ENCODE data around the gene FUCA1. TPM values are rescaled to one million over a fixed set of nuclear protein-coding genes. Genes with fewer than 3 reads are reported as not detected.

FUCA1 gene
- total RNA-seq, 1 experiment from 2014 or later: 20.7 TPM

GRCh38 chr1:23914921-23915320 lies 46.8 kb upstream of the FUCA1 start:
- CTCF ChIA-PET: interaction anchor here (0.6 to 3.5 kb wide), 3 partner anchors 105 to 192 kb away, joined by 3 to 62 read pairs (median 21); no protein-coding TSS in a partner anchor
- no peaks in the 10 kb centered on the region for H3K9me3 ChIP-seq (ENCODE audit: control insufficient read depth in 1 of 2, insufficient read depth in 1 of 2, low read depth in 1 of 2, low read length in 2 of 2)
- H4K20me1 ChIP-seq (ENCODE audit: insufficient read depth): no peaks in the 10 kb centered on the region
- RAD21 ChIA-PET (ENCODE audit: low non-redundant PET in 1 of 2, low total read pairs in 2 of 2, uncharacterized antibody in 2 of 2, unreplicated experiment in 2 of 2): no interaction called here
- H3K4me1 ChIP-seq (ENCODE audit: control insufficient read depth in 1 of 2, insufficient read depth in 2 of 2, low read length in 2 of 2): peaks cover 8 to 27% of the 10 kb centered on the region in 2 experiments
- intact Hi-C loops (cut with micrococcal nuclease): loop anchor here (5.0 kb wide), 1 partner anchor 118 kb away; no protein-coding TSS in a partner anchor
- no TSS peak for BruUV-seq (replicated peaks)
- H3K9me2 ChIP-seq (ENCODE audit: insufficient read depth): no peaks in the 10 kb centered on the region
- H3K4me2 ChIP-seq (ENCODE audit: low read length): no peak overlapping the region
- DNase-seq (ENCODE audit: low read depth, low spot score) (no peak), ATAC-seq (no peak)
- H3K27me3 ChIP-seq (ENCODE audit: insufficient read depth, low read length): no peaks in the 10 kb centered on the region
- H3K4me3 ChIP-seq (replicated peaks in 1 of 2; ENCODE audit: low read depth in 1 of 2, low read length in 2 of 2): no peak overlapping the region
- H3K27ac ChIP-seq (ENCODE audit: low read depth, low read length): no peak overlapping the region
- POLR2A ChIA-PET: interaction anchor here (0.7 kb wide), 1 partner anchor 257 kb away, joined by 3 read pairs; no protein-coding TSS in a partner anchor
- H3K9ac ChIP-seq (ENCODE audit: low read length): no peak overlapping the region
- no peak overlapping the region for H2AFZ ChIP-seq (ENCODE audit: low read depth, low read length, poor library complexity, severe bottlenecking)
- no peaks in the 10 kb centered on the region for H3K79me2 ChIP-seq (ENCODE audit: insufficient read depth, low read length)
- TF ChIP-seq ATF3 (IDR thresholded peaks at IDR 0.05): no peak
- no peak for TF ChIP-seq POLR2A (IDR thresholded peaks at IDR 0.05; ENCODE audit: borderline replicate concordance, extremely low read depth, insufficient read depth, insufficient read length)
- TF ChIP-seq YY1 (IDR thresholded peaks at IDR 0.05; ENCODE audit: extremely low read depth, insufficient replicate concordance, low read depth, low read length): no peak
- no peak for TF ChIP-seq REST (IDR thresholded peaks at IDR 0.05; ENCODE audit: low read depth)
- TF ChIP-seq CBX3 (IDR thresholded peaks at IDR 0.05; ENCODE audit: low read depth): no peak
- no peak for TF ChIP-seq CEBPB (IDR thresholded peaks at IDR 0.05; ENCODE audit: low read depth)
- TF ChIP-seq ELF1 (IDR thresholded peaks at IDR 0.05; ENCODE audit: borderline replicate concordance, low read depth): no peak
- TF ChIP-seq TCF7L2 (IDR thresholded peaks at IDR 0.05; ENCODE audit: borderline replicate concordance, extremely low read depth, insufficient read depth, insufficient read length): no peak
- TF ChIP-seq MAX (IDR thresholded peaks at IDR 0.05): no peak
- no peak for TF ChIP-seq SRF (IDR thresholded peaks at IDR 0.05; ENCODE audit: low read depth)
- no peak for TF ChIP-seq ZFX (IDR thresholded peaks at IDR 0.05)
- TF ChIP-seq ZBTB33 (IDR thresholded peaks at IDR 0.05; ENCODE audit: extremely low read depth, insufficient replicate concordance, low read length): no peak
- no peak for TF ChIP-seq JUND (IDR thresholded peaks at IDR 0.05)
- TF ChIP-seq FOSL1 (IDR thresholded peaks at IDR 0.05; ENCODE audit: low read depth): no peak
- no peak for TF ChIP-seq EZH2phosphoT487 (IDR thresholded peaks at IDR 0.05; ENCODE audit: borderline replicate concordance)
- no peaks in the 10 kb centered on the region for H3K36me3 ChIP-seq (ENCODE audit: control insufficient read depth in 1 of 2, insufficient read depth in 2 of 2, low read length in 2 of 2)

Measured in HCT116 (cell line).